Measurements from ENCODE around the gene DNAH10.

The DNAH10 gene

GRCh38 chr12:123829561-123829960, 67.5 kb downstream of the DNAH10 start:
- TF ChIP-seq CTCF (IDR thresholded peaks at IDR 0.05; ENCODE audit: low read length) (no peak), EZH2 (IDR thresholded peaks at IDR 0.05; ENCODE audit: borderline replicate concordance, low read length) (no peak)
- Histone ChIP-seq H3K9ac (ENCODE audit: low read length) (no peak overlapping the region), H3K4me3 (ENCODE audit: low read depth, low read length, poor library complexity, severe bottlenecking) (no peak overlapping the region), H4K20me1 (ENCODE audit: insufficient read depth, low read length) (no peaks in the 10 kb centered on the region), H3K36me3 (ENCODE audit: insufficient read depth, low read length) (no peaks in the 10 kb centered on the region), H3K79me2 (ENCODE audit: insufficient read depth, low read length) (no peaks in the 10 kb centered on the region), H3K9me2 (ENCODE audit: low read depth, low read length) (no peaks in the 10 kb centered on the region), H3K4me1 (ENCODE audit: insufficient read depth, low read length, severe bottlenecking) (no peaks in the 10 kb centered on the region), H3K9me3 (ENCODE audit: low read length) (no peaks in the 10 kb centered on the region), H3K27me3 (ENCODE audit: insufficient read depth, low read length) (peaks cover 4% of the 10 kb centered on the region), H2AFZ (ENCODE audit: low read length) (no peak overlapping the region), H3K27ac (ENCODE audit: low read depth, low read length, poor library complexity, severe bottlenecking) (no peak overlapping the region), H3F3A (ENCODE audit: insufficient read depth, low read length) (no peaks in the 10 kb centered on the region), H3K4me2 (ENCODE audit: low read length) (no peak overlapping the region)

- H2AFZ ChIP-seq (ENCODE audit: low read length), result no peak overlapping the region
- no peak overlapping the region for H3K4me3 ChIP-seq (ENCODE audit: low read depth, low read length, poor library complexity, severe bottlenecking)
- no peak overlapping the region for H3K4me2 ChIP-seq (ENCODE audit: low read length)
- H3F3A ChIP-seq (ENCODE audit: insufficient read depth, low read length), result no peaks in the 10 kb centered on the region
- TF ChIP-seq EZH2 (IDR thresholded peaks at IDR 0.05; ENCODE audit: borderline replicate concordance, low read length) (no peak), CTCF (IDR thresholded peaks at IDR 0.05; ENCODE audit: low read length) (no peak)
- no peaks in the 10 kb centered on the region for H3K79me2 ChIP-seq (ENCODE audit: insufficient read depth, low read length)
- H3K9me2 ChIP-seq (ENCODE audit: low read depth, low read length), result no peaks in the 10 kb centered on the region
- no peaks in the 10 kb centered on the region for H4K20me1 ChIP-seq (ENCODE audit: insufficient read depth, low read length)
- H3K36me3 ChIP-seq (ENCODE audit: insufficient read depth, low read length), result no peaks in the 10 kb centered on the region
- no peak overlapping the region for H3K27ac ChIP-seq (ENCODE audit: low read depth, low read length, poor library complexity, severe bottlenecking)
- H3K9me3 ChIP-seq (ENCODE audit: low read length), result no peaks in the 10 kb centered on the region
- H3K4me1 ChIP-seq (ENCODE audit: insufficient read depth, low read length, severe bottlenecking), result no peaks in the 10 kb centered on the region
- peaks cover 4% of the 10 kb centered on the region for H3K27me3 ChIP-seq (ENCODE audit: insufficient read depth, low read length)
- H3K9ac ChIP-seq (ENCODE audit: low read length), result no peak overlapping the region
Observed at GRCh38 chr12:123830675-123831074, 68.6 kb downstream of the DNAH10 start.

- no peaks in the 10 kb centered on the region for H4K20me1 ChIP-seq (ENCODE audit: insufficient read depth, low read length)
Observed at GRCh38 chr12:123832052-123832451, 70.0 kb downstream of the DNAH10 start.

More at GRCh38 chr12:123832052-123832451, 70.0 kb downstream of the DNAH10 start:
- no peak overlapping the region for H3K27ac ChIP-seq (ENCODE audit: low read depth, low read length, poor library complexity, severe bottlenecking)
- H3K9me2 ChIP-seq (ENCODE audit: low read depth, low read length), result no peaks in the 10 kb centered on the region
- no peak overlapping the region for H2AFZ ChIP-seq (ENCODE audit: low read length)
- no peaks in the 10 kb centered on the region for H3F3A ChIP-seq (ENCODE audit: insufficient read depth, low read length)
- H3K9ac ChIP-seq (ENCODE audit: low read length), result no peak overlapping the region
- no peaks in the 10 kb centered on the region for H3K79me2 ChIP-seq (ENCODE audit: insufficient read depth, low read length)
- H3K9me3 ChIP-seq (ENCODE audit: low read length), result no peaks in the 10 kb centered on the region
- H3K4me3 ChIP-seq (ENCODE audit: low read depth, low read length, poor library complexity, severe bottlenecking), result no peak overlapping the region
- H3K27me3 ChIP-seq (ENCODE audit: insufficient read depth, low read length), result peaks cover 4% of the 10 kb centered on the region
- no peak overlapping the region for H3K4me2 ChIP-seq (ENCODE audit: low read length)
- H3K4me1 ChIP-seq (ENCODE audit: insufficient read depth, low read length, severe bottlenecking), result no peaks in the 10 kb centered on the region
- TF ChIP-seq CTCF (IDR thresholded peaks at IDR 0.05; ENCODE audit: low read length), result no peak
- no peak for TF ChIP-seq EZH2 (IDR thresholded peaks at IDR 0.05; ENCODE audit: borderline replicate concordance, low read length)
- no peaks in the 10 kb centered on the region for H3K36me3 ChIP-seq (ENCODE audit: insufficient read depth, low read length)
